A673 (cell line): ENCODE results near the gene SPRY1. TPM values are rescaled to one million over a fixed set of nuclear protein-coding genes. Genes with fewer than 3 reads are reported as not detected.

Experiments
- BruUV-seq: library from RNA; stranded (reverse); fragments of 400-500 nt; replicated peaks from 2 replicates; lab custom pipeline; 2021; lab: Mats Ljungman, UMichigan
- CTCF ChIA-PET: fragments of 300-600 bp; sonication (Branson Sonifier 250); formaldehyde crosslinking; loops from one replicate; lab custom pipeline; 2022; ENCODE audit warnings: antibody characterized with exemption; lab: Charles Lee
- POLR2A ChIA-PET: fragments of 300-600 bp; sonication (Branson Sonifier 250); formaldehyde crosslinking; loops from one replicate; lab custom pipeline; 2022; ENCODE audit warnings: antibody characterized with exemption; ENCODE audit not compliant: low non-redundant PET; lab: Charles Lee
- DNase-seq: peaks from one replicate; pipeline ENCODE4 v3.0.0-alpha.2; 2015; ENCODE audit warnings: low spot score
- H3K27ac ChIP-seq: fragments of 200-600 bp; sonication (generic); 2 replicates; pipeline ENCODE4 v1.5.1; 2016; ENCODE audit warnings: mixed run types, low read depth, mild to moderate bottlenecking, mixed read lengths, antibody characterized with exemption, low read length; ENCODE audit not compliant: poor library complexity, severe bottlenecking
- H3K27me3 ChIP-seq: fragments of 200-600 bp; sonication (generic); replicated peaks from 2 replicates; pipeline ENCODE4 v1.6.1; 2017; ENCODE audit warnings: mixed run types, low read depth, mild to moderate bottlenecking, mixed read lengths, antibody characterized with exemption, low read length; ENCODE audit not compliant: insufficient read depth, poor library complexity
- H3K36me3 ChIP-seq: fragments of 200-600 bp; sonication (generic); 2 replicates; pipeline ENCODE4 v1.6.1; 2016; ENCODE audit warnings: mixed run types, mild to moderate bottlenecking, mixed read lengths, antibody characterized with exemption, low read length; ENCODE audit not compliant: insufficient read depth, poor library complexity, severe bottlenecking
- H3K4me1 ChIP-seq: fragments of 200-600 bp; sonication (generic); 2 replicates; pipeline ENCODE4 v1.6.1; 2017; ENCODE audit warnings: mixed run types, mild to moderate bottlenecking, mixed read lengths, antibody characterized with exemption, low read length; ENCODE audit not compliant: insufficient read depth, poor library complexity, severe bottlenecking
- H3K4me3 ChIP-seq: fragments of 200-600 bp; sonication (generic); 2 replicates; pipeline ENCODE4 v1.5.1; 2016; ENCODE audit warnings: low read depth, mixed run types, mild to moderate bottlenecking, mixed read lengths, low read length; ENCODE audit not compliant: poor library complexity, severe bottlenecking
- H3K9me3 ChIP-seq: fragments of 200-600 bp; sonication (generic); 2 replicates; pipeline ENCODE4 v1.6.1; 2016; ENCODE audit warnings: mixed run types, low read depth, mild to moderate bottlenecking, mixed read lengths, antibody characterized with exemption, low read length; ENCODE audit not compliant: poor library complexity, severe bottlenecking
- EZH2 ChIP-seq: fragments of 200-600 bp; sonication (generic); IDR thresholded peaks from 2 replicates; pipeline ENCODE4 v1.6.1; 2017; ENCODE audit warnings: borderline replicate concordance, low read depth, mild to moderate bottlenecking, mixed read lengths, antibody characterized with exemption, low read length; ENCODE audit not compliant: poor library complexity, severe bottlenecking
- intact Hi-C: fragments of 100-400 bp; cut with micrococcal nuclease; formaldehyde crosslinking; loops from one replicate; pipeline ENCODE4 v1.10.0; 2022; ENCODE audit not compliant: unreplicated experiment
- total RNA-seq: library from RNA; stranded (reverse); gene quantifications from 2 replicates; pipeline ENCODE4 v1.2.3, GENCODE V29; 2021
- TF ChIP-seq, protein P1 (sequence below): fragments of 300-800, 200-600 bp; sonication (generic); conservative IDR thresholded peaks from 2 replicates; pipeline ENCODE4 v1.5.1; 2017; ENCODE audit warnings: low read depth, mild to moderate bottlenecking, antibody characterized with exemption, low read length, moderate library complexity, mixed read lengths

SPRY1 gene
- total RNA-seq, 1 experiment from 2014 or later: 6.0 TPM

- intact Hi-C loops: no loop called here
- POLR2A ChIA-PET: interaction anchor here (0.6 kb wide), 1 partner anchor 754 kb away, joined by 3 read pairs; no protein-coding TSS in a partner anchor
Measured at GRCh38 chr4:123438031-123438430, 41.4 kb downstream of the SPRY1 start.

DNA sequence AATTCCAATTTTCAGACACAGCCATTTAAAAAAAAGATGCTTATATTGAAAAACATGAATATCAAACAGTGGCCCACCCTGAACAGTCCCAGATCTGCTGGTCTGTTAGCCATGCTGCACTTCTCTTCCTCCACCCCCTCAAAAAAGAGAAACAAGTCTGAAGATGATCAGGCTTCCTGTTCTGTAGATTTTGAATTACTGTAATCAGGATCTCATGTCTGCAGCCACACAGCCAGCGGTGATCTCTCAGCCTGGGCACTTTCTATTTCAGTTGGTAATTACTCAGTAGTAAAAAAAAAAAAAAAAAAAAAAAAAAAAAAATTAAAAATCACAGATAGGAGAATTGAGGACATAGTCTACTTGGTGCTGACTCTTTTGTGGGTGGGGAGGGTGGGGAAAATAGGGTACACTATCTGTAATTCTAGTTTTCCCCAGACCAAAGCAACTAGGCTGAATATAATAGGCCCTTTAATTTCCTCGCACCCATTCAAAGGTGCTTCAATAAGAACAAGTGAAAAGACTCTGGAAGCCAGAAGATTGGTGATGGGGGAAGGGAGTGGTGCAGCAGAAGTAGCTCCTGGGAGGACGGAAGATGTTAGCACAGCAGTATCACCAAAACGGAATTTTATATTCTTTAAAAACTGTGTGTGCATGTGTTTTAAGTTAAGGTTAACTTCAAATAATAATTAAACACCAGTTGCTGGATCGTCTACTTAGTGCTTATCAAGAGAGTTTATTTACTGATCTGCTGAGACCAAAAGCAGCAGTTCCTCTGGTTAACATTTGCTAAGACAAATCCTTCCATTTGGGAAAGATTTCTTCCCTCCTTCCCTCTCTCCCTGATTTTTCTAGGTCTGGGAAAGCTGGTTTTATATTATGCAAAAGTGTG lies 47.0 kb downstream of the SPRY1 start:
- TF ChIP-seq, protein P1, sequence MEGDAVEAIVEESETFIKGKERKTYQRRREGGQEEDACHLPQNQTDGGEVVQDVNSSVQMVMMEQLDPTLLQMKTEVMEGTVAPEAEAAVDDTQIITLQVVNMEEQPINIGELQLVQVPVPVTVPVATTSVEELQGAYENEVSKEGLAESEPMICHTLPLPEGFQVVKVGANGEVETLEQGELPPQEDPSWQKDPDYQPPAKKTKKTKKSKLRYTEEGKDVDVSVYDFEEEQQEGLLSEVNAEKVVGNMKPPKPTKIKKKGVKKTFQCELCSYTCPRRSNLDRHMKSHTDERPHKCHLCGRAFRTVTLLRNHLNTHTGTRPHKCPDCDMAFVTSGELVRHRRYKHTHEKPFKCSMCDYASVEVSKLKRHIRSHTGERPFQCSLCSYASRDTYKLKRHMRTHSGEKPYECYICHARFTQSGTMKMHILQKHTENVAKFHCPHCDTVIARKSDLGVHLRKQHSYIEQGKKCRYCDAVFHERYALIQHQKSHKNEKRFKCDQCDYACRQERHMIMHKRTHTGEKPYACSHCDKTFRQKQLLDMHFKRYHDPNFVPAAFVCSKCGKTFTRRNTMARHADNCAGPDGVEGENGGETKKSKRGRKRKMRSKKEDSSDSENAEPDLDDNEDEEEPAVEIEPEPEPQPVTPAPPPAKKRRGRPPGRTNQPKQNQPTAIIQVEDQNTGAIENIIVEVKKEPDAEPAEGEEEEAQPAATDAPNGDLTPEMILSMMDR: no peak
- no peak for TF ChIP-seq EZH2
- no peaks in the 10 kb centered on the region for H3K36me3 ChIP-seq
- no TSS peak for BruUV-seq
- intact Hi-C loops: no loop called here
- ChIA-PET CTCF (no interaction called here), POLR2A (no interaction called here)
- H3K27ac ChIP-seq: no peak overlapping the region
- no peaks in the 10 kb centered on the region for H3K9me3 ChIP-seq
- no peak for DNase-seq
- no peaks in the 10 kb centered on the region for H3K27me3 ChIP-seq
- no peak overlapping the region for H3K4me3 ChIP-seq
- H3K4me1 ChIP-seq: peaks cover 4% of the 10 kb centered on the region

More at GRCh38 chr4:123438031-123438430, 41.4 kb downstream of the SPRY1 start:
- Histone ChIP-seq H3K4me1 (no peaks in the 10 kb centered on the region), H3K9me3 (no peaks in the 10 kb centered on the region), H3K27ac (no peak overlapping the region), H3K36me3 (no peaks in the 10 kb centered on the region), H3K27me3 (no peaks in the 10 kb centered on the region), H3K4me3 (no peak overlapping the region)
- TF ChIP-seq, protein P1: no peak
- no peak for TF ChIP-seq EZH2
- CTCF ChIA-PET: no interaction called here
- DNase-seq: no peak
- no TSS peak for BruUV-seq

GRCh38 chr4:123444290-123444731 lies 47.7 kb downstream of the SPRY1 start:
- POLR2A ChIA-PET: no interaction called here
- no peak for DNase-seq
- Histone ChIP-seq H3K4me3 (no peak overlapping the region), H3K27me3 (no peaks in the 10 kb centered on the region), H3K4me1 (peaks cover 4% of the 10 kb centered on the region), H3K9me3 (no peaks in the 10 kb centered on the region), H3K27ac (no peak overlapping the region), H3K36me3 (no peaks in the 10 kb centered on the region)
- TF ChIP-seq, protein P1: no peak
- TF ChIP-seq EZH2: no peak
- CTCF ChIA-PET: interaction anchor here (0.7 kb wide), 1 partner anchor 38 kb away, joined by 3 read pairs; no protein-coding TSS in a partner anchor
- no TSS peak for BruUV-seq
- intact Hi-C loops: no loop called here
